ENCODE data around the gene STK40.

The STK40 gene

GRCh38 chr1:36367798-36368197 lies 17.9 kb downstream of the STK40 start:
- no peak for DNase-seq

- no peak for DNase-seq
Observed at GRCh38 chr1:36367066-36367465, 18.7 kb downstream of the STK40 start.

DNA sequence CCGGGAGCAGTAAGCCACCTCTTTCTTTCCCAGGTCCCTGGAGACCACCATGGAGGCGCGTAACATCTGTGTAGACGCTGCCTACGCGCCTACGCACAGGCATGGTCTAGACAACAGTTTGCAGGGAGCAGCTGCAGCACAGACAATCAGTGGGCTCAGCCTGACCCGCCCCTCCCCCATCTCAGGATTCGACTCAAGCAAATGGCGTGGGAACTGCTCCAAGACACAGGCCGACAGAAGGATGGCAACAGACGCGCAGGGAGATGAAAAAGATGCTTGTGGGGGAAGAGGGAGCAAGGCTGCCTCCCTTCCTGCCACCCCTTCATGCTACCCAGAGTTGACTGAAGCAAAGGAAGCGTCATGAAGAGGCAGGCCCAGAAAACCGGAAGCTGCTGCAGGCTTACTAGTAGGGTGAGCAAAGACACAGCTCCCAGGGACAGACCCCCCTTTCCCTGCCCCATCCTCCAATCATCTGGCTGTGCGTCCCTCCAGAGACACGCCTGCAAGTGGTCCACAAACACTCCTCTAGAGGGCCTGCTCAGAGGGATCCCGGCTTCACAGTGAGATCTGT lies 19.5 kb downstream of the STK40 start:
- DNase-seq, result peak; percentile 45

- no peak for DNase-seq
Observed at GRCh38 chr1:36365381-36365780, 20.3 kb downstream of the STK40 start.

- DNase-seq, result peak; percentile 23
Observed at GRCh38 chr1:36359911-36360550, 25.7 kb downstream of the STK40 start.

- no peak for DNase-seq
Observed at GRCh38 chr1:36359383-36359782, 26.3 kb downstream of the STK40 start.

DNA sequence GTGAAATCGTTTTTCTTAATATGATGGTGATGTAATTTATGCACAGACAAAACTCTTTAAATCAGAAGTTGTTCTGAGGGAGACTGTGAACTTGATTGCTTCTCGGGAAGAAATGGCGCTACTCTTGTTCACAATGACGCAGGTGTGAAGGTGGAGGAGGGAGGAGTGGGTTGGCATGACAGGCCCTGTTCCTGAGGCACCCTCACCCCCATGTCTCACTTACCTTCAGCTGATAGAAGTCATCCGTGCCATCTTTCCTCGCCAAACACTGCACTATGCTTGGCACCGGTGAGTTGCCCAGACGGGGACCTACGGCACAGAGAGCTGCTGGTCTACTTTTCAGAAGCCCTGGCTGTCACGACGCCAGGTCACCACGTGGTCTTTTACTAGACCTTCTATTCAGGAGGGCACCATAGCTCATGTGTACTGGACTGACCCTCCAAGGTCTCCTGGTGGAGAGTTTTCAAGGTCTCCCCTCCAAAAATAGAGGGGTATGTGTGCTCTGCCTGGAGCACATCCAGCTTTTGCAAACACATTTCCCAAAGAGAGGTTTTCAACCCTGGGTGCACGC lies 27.1 kb downstream of the STK40 start:
- DNase-seq, result no peak

DNA sequence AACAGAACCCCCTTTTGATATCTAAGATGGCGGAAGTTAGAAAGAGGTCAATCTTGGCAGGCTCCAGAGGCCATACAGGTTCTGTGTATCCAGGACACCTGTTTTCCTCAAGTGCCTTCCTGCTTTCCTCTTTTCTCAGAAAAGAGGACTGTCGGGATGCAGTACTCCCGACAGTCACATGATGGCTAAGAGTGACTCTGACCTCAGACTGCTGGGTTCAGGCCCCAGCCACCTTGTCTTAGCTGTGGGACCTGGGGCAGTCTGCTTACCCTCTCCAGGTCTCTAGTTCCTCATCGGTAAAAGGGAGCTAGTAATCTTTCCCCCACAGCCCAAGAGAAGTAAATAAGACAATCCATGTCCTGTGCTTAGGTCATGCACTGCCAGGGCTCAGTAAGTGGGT lies 29.9 kb downstream of the STK40 start:
- DNase-seq, result no peak

DNA sequence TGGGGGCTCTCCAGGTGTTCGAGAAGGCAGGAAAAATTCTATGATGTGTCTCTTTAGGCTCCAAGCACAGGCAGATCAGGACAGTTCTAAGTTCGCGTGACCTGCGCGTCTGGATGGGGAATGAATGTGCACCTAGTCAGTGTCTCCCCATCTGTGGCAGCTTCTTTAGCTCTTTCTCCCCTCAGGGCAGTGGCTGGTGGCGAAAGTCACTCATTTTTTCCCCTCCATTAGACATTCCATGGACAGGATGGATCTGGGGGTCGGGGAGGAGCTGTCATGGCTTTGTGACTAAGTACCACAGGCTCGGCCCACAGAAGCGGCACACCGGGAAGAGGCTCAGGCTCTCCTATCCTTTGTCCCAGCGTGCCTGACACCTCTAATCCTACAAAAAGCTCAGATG lies 31.2 kb downstream of the STK40 start:
- DNase-seq, result no peak

DNA sequence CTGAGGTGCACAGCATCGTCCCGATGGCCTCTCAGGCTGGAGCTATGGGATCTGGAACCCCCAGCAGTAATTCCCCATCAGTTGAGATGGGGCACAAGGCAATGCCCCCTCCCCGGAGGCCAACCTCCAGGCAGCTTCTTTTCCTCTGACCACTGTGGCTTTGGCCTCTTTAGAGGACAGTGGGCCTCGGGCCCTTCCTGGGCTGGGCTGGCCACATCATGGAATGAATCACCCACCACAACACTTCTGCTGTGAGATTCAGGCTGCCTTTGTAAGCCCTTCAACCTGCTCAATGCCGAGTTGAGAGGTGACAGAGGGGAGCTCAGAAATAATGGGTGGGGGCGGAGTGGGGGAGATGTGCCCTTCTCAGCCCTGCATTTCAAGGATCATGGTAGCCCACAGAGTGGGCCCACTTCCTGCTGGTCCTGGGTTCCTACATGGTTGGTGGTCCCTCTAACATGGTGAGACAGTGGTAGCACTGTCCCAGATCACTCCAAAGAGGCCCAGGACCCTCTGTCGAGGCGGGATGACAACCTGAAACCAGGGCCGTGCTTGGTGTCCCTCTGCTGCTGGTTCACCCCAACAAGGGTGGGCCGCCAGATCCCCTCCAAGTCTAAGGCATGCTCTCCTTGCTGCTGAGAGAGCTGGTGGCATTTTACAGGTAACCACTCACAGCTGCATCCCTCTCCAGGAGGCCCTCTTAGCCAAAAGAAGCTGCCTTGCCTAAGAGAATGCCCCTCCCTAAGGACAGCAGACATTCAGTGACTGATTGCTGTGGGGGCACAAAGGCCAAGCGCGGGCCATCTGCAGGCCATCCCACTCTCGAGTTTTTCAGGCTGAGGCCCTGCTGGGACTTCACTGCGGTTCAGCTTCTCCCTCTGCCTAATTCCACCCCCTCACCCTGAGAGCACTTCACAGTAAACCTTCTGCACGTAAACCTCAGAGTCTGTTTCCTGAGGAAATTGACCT lies 32.5 kb downstream of the STK40 start:
- no peak for DNase-seq

- DNase-seq, result no peak
Observed at GRCh38 chr1:36352125-36352909, 33.4 kb downstream of the STK40 start.

DNA sequence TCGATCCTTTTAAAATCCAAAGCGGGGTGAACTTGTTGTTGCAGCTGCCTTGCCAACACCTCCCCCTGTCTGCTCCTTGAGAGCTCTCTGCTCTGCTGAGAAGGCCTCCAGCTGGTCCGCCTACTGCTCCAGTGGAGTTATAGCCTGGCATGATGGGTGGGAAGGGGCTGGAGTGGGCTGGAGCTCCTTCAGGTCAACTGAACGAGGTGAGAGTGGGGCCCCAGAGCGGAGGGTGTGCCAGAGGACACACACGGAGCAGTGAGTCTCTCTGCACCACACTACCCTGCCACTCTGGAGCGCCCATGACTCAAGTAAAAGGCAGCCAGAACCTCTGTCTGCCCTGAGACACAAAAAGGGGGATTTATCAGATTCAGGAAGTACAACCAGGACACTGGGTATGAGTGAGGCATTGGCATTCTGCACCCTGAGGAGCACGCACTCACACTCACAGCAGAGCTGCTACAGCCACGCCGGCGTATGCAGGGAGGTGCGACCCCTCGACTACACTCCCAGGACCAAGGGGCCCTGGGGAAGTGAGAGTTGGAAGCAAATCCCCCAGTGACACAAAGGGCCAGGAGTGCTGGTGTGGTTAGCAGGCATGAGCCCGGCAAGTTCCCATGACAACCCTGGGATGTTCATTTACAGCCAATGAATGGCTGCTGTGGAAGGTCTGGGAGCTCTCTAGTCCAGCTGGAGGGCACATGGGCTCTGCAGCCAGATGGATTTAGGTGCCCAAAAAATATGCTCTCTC lies 34.3 kb downstream of the STK40 start:
- no peak for DNase-seq

DNA sequence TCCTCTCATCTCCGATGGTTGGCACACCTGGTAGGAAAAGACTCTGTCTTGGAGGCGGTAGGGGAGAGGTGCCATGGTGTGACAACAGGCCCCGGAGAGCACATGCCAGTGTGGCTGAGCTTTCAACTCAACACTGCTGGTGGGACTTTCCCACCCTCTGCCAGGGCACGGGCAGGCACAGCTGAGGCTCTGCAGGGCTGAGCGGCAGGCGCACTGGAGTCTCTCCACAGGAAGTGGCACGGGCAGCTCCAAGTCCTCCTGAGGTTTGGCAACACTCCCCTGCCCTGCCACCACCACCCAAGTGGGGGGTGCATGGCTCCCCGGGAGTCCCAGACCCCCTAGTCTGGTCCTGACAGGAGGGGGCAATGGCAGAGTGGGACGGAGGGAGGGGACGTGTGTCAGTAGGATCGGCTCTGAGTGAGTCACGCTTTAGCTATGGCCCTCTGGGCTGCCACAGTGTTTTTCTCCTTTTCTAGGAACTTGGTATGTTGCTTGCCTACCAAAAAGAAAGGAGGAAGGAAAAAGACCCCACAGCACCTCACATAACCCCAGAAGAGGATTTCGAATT lies 35.0 kb downstream of the STK40 start:
- DNase-seq, result peak; percentile 47

GRCh38 chr1:36349839-36350238 lies 35.9 kb downstream of the STK40 start:
- DNase-seq, result no peak

GRCh38 chr1:36349241-36349671 lies 36.5 kb downstream of the STK40 start:
- DNase-seq, result no peak

GRCh38 chr1:36346741-36347370 lies 38.9 kb downstream of the STK40 start:
- DNase-seq, result no peak

- DNase-seq, result no peak
Observed at GRCh38 chr1:36345353-36345752, 40.4 kb downstream of the STK40 start.

- DNase-seq, result no peak
Observed at GRCh38 chr1:36344395-36344680, 41.4 kb downstream of the STK40 start.

DNA sequence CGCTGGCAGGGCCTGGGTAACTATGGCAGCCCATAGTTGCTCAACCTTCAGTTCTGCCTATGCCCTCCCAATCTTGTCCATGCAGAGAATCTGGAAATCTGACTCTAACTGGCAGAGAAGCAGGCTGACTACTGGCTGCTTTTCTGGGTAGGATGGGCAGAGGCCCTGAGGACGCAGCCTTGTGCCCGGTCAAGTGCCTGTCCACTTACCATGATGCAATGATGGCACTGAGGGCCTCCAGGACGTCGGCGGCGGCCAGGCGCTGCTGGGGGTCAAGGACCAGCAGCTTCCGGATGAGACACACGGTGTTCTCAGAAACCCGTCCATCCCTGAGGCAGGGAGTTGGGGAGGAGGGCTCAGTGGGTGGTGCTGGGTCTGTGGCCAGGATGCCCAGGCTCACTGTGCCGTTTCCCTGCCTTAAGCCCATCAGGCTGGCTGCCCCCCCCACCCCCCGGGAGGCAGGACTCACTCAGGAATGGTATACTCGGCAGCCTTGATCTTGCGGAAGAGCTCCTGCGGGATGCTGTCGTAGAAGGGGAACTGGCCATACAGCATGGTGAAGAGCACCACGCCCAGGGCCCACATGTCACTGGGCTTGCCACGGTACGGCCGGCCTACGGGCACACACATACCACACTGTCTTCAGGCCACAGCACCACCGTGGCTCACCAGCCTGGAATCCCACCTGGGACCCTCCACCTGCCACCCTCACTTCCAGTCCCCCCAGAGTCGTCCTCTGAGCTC lies 41.9 kb downstream of the STK40 start:
- no peak for DNase-seq

DNA sequence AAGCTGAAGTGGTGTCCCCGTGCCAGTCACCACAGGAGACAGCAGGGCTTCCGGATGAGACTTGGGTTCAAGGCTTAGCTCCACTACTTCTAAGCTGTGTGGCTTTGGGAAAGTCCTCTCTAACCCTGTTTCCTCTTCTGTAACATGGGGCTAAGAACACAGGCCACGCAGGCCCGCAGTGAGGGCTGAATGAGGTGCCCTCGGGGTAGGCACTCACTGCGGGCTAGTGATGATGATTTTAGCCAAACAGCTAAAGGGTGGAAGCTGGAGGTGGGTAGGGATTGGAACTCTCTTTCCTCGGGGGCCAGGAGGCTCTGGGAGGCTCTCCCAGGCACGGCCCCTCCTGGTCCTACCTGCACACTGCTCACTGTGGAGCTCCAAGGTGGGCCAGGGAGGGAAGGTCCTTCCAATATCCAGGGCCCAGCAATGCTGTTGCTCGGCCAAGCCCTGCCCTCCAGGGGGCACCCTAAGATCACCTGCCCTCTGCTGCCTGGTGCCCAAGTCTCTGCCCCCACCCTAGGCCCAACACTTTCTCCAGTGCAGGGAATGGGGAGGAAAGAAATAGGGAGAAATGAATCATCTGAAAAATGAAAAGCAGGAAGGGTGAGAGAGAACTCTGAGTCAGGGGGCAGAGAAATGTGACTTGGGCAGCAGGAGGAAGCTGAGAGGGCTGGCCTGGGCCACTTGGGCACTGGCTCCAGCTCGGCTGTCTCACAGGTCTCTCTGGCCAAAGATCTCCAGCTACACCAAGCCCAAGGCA lies 43.1 kb downstream of the STK40 start:
- peak; percentile 53 for DNase-seq
